Left forelimb (tissue), 1 donor: Measurements from ENCODE around the gene BDP1.
A peak's percentile ranks its signal among the peaks of the same experiment; 100 is the strongest.
"Not testable (repeated sequence)": the region's sequence is repeated elsewhere in the genome, so short reads cannot be mapped to it uniquely, and the experiment has no call there.

Experiments
- DNase-seq: peaks from one replicate; pipeline ENCODE4 v3.0.0-alpha.2; 2018; ENCODE audit warnings: low spot score

The BDP1 gene

DNA sequence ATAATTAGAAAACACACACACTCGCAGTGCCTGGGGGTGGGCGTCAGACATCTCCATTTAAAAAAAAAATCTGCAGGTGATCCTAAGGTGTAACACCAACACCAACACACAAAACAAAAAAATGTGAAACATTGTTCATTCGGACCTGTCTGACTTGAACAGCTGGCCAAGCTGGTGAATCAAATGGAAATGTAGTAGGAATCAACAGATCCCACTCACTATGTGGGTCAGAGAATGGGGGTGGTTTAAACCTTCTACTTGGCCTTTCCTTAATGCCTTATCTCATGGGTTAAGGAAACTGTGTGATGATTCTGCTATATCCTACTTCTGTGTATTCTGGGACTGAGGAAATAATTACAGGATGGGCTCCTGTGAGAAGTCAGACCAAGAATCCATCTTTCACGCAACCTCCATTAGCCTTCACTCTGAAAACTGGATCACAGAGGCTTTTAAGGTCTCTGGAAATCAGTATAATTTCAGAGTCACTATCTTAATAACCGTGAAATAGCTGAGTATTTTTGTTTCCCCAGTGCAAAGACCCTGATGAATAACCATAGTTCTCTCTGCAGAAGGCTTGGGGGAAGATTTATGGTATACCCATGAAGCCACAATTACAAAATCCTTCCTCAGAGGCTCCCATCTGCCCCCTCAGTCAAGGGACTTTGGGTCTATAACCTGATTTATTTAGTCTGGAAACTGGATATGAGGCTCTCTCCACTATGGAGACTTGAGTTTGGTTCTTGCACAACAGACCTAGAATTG, 114.5 kb downstream of the BDP1 start:
- no peak for DNase-seq

DNA sequence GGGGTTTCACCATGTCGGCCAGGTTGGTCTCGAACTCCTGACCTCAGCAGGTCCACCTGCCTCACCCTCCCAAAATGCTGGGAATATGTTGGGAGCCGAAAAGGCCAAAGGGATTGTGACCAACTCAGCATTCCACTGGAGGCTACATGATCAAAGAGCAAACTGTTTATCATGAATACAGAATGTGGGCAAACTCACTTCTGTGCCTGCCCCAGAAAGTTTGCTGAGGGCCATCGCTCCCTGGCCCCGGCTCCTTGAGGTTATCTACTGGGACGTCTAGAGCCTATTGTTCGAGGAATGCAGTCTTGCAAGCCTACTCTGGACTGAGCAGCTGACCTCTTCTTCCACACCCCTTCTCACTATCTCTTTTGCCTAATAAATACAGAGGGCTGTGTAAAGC, 116.4 kb downstream of the BDP1 start:
- not testable (repeated sequence) for DNase-seq

DNA sequence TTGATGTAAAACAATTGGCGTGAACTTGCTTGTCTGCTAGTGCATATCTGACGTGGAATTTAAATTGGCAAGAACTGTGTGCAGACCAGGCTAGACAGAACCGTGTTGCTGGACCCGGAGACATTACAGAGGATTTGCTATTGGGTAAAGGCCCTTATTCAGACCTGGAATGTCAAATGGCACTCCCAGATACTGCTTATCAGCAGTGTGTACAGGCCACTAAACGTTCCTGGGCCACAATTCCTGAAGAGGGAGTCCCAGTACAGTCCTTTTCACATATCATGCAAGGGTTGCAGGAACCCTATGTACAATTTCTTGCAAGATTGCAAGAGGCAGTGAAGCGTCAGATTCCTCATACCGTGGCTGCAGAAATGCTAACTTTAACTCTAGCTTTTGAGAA, 118.1 kb downstream of the BDP1 start:
- DNase-seq: no peak

DNA sequence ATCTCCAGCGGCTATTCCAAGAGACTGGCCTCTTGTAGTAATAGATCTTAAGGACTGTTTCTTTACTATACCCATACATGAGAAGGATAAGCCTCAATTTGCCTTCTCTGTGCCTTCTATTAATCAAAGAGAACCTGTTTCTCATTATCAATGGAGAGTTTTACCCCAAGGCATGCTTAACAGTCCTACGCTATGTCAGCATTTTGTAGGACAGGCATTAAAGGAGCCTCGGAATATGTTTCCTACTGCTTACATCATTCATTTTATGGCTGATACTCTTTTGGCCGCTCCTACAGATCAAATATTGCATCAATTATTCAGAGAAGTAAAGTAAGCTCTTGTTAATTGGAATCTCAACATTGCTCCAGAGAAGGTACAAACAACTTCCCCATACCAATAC, 120.1 kb downstream of the BDP1 start:
- DNase-seq: not testable (repeated sequence)

DNA sequence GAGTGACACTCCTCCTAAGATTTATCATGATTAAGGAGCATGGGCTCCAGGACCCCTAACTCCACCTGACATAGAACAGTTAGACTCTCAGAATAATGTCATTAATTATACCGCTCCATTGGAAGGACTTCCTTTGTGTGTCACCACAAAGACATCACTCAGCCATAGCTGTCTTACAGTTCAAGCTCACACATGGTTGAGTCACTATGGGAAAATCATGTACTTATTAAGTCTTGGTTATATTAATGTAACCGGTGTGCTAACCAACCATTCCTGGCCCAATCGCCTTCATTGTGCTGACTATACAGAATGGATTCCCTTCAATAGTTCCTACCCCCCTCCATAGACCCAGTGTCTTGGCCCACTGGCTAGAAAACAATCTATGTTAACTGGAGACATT, 120.8 kb downstream of the BDP1 start:
- no peak for DNase-seq

DNA sequence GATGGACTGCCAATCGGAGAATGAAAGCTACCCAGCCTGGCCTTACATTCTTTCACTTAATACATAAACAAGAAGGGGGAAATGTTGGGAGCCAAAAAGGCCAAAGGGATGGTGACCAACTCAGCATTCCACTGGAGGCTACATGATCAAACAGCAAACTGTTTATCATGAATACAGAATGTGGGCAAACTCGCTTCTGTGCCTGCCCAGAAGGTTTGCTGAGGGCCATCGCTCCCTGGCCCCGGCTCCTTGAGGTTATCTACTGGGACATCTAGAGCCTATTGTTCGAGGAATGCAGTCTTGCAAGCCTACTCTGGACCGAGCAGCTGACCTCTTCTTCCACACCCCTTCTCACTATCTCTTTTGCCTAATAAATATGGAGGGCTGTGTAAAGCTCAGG, 122.4 kb downstream of the BDP1 start:
- not testable (repeated sequence) for DNase-seq

DNA sequence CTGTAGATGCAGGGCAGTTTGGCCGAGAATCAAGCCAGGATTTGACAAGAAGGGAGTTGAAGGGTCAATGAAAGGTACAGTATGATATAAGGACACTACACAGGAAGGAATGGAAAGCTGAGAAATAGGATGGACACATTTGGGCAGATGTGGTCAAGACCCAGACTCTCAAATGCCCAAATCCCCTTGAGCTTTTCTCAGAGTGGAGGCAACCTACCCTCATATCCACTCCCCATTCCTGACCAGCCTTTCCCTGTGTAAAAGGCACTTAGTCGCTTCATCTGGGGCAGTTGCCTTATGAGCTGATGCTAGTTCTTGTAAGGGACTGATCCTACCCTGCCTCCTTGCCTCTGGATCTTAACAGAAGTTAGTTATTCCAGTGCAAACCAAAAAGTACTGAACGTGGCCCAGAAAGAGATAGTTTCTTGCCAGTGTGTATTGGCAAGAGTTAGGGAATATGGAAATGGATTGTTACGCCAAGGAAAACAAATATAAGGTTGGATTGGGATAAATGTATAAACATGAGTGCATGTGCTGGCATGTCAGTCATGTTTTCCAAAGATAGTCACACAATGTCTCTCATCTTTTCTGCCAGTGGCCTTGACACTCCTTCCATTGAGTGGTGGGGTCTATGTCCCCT, 127.6 kb downstream of the BDP1 start:
- no peak for DNase-seq

DNA sequence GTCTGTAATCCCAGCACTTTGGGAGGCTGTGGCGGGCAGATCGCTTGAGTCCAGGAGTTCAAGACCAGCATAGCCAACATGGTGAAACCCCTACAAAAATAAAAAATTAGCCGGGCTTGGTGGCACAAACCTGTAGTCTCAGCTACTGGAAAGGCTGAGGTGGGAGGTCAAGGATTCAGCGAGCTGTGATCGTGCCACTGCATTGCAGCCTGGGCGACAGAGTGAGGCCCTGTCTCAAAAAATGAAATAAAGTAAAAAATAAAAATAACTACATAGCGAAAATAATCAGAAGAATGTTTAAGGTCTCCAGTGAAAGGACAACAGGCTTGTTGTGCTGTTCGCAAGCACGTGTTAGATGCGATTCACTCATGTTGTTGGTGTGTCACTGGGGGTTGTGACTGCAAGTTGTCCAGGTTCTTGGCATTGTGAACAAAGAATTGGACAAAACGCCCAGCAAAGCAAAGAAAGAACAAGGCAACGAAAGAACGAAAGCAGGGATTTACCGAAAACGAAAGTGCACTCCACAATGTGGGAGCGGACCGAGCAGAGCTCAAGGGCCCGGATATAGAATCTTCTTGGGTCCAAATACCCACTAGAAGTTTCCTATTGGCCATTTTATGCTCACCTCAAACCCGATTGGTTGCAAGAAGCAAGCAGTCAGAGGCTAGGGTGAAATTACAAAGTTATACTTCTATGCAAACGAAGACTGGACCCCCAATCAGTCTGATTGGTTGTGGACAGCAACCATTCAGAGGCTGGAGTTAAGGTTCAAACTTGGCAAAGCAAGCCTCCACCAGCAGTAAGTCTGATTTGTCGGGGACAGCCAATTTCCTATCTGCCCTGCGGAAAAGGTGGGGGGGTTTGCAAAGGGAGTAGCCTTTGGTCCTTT, 130.8 kb downstream of the BDP1 start:
- DNase-seq: no peak

DNA sequence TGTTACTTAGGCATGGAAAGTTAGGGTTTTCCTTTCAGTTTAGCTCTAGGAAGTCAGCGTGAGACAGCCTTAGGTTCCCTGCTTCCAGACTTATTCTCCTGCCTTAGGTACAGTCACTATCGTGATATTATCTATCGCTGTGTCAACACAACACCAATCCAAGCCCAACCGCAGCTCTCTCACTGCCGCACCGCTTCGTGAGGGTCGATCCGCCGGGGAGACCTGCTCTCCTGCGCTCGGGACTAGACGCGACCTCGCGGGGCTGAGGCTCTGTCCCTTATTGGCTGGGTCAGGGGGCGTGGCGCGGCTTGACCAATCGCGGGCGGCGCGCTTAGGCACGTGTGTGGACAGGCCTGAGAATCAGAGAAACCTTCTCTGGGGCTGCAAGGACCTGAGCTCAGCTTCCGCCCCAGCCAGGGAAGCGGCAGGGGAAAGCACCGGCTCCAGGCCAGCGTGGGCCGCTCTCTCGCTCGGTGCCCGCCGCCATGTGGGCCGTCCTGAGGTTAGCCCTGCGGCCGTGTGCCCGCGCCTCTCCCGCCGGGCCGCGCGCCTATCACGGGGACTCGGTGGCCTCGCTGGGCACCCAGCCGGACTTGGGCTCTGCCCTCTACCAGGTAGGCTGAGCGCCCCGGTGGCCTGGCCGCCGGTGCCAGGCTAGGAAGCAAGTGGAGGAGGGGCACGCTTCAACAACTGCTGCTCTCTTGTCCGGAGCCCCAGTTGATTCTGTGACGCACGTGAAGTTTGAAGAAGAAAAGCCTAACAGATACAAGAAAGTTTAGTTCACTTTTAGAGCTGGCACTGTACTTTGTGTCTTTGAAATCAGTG, 131.7 kb downstream of the BDP1 start, which contains the start of gene MCCC2:
MCCC2 (plus strand) TSS at position 400 of the 825 bp plus-strand sequence; CDS start at position 486, 86 bp downstream.
- DNase-seq: peak; percentile 97

DNA sequence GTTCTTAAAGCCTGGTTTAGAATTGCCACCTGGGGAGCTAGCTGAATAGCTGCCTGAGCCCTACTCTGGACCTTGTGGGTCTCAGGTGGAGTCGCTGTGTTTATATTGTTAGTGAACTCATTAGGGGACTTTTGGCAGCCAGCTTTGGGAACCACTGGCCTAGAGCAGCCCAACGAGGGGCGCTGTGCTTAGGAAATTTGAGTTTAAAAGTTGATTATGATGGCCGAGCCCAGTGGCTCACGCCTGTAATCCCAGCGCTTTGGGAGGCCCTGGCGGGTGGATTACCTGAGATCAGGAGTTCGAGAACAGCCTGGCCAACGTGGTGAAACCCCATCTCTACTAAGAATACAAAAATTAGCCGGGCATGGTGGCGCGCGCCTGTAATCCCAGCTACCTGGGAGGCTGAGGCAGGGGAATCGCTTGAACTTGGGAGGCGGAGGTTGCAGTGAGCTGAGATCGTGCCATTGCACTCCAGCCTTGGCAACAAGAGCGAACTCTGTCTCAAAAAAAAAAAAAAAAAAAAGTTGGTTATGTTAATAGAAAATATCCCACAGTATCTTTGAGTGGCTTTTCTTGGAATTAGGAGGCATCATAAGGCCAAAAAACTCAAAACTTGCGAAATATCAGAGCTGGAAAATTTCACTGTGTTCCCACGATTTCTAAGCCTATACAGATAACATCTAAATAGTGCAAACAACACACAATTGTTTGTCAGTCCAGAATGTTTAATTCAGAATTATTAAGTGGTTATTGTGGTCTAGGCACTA, 132.5 kb downstream of the BDP1 start:
- DNase-seq: no peak

DNA sequence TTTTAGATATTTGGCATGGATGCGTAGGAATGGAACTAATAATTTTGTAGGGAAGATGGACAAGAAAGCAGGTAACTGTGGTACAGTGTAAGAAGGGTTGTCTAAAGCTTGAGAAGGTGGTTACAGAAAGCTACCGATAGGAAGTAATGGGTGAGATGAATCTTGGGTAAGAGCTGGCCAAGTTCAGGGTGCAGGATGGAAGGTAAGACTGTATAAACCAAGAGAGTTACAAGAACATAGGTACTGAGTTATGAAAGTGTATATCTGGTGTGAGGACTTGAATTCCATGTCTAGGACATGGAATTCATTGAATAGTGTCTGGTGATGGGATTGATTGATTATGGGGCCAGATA, 133.1 kb downstream of the BDP1 start:
- no peak for DNase-seq

DNA sequence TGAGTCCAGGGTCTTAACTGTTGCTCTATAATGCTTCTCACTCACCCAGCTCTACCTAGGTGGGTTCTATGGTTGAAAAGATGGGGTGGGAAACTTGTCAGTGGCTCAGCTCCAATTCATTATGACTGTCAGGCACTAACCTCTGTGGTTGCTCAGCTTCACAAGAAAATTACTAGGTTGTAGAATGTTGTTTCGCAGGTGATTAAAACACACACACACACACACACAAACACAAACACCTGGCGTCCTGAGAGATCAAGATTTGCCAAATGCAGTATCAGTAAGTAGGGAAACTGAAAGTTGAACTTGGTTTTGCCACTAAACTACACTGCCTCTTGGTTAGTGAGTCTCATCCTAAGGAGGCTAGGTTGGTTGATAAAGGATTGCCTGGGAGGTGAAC, 134.5 kb downstream of the BDP1 start:
- no peak for DNase-seq

DNA sequence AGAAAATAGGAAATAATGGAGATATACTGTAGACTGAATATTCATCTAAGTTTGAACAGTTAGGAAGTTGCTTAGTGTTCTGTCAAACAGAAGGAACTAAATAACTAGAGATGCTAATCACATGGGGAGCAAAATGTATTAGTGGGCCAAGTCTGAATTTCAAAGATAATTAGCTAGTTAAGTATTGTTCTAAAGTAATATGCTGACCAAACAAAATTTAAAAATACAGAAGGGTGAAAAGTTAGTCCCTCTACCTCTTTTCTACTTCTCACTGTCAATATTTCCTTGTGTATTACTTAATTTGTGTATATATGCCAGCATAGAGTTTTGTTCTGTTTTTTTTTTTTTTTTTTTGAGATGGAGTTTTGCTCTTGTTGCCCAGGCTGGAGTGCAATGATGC, 135.6 kb downstream of the BDP1 start:
- no peak for DNase-seq

DNA sequence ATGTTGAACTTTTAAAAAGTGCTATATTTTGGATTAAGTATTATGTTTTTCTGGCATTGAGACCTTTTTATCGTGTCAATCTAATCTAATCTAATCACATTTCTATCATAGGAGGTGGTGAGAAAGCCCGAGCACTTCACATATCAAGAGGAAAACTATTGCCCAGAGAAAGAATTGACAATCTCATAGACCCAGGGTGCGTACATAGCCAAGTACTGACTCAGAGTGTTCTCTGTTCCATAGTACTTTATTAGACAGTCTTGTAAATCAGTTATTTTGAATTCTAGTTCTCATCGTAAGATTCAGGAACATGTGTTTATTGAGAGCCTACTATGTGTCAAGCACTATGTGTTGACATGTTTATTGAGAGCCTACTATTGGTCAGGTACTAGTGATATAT, 140.7 kb downstream of the BDP1 start:
- DNase-seq: no peak

DNA sequence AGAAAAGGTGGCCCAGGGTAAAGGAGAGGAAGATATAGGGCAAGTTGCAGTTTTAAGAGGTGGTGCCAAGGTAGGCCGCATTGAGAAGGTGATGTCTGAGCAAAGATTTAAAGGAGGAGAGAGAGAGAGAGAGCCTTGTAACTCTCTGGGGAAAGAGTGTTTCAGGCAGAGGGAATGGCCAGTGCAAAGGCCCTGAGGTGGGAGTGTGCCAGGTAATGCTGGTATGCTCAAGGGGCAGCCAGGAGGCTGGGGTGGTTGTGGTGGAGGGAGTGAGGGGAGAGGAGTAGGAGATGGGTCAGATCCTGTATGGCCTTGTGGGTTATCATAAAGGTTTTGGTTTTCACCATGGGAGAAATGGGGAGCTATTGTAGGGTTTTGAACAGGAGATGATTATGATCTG, 141.6 kb downstream of the BDP1 start:
- no peak for DNase-seq

DNA sequence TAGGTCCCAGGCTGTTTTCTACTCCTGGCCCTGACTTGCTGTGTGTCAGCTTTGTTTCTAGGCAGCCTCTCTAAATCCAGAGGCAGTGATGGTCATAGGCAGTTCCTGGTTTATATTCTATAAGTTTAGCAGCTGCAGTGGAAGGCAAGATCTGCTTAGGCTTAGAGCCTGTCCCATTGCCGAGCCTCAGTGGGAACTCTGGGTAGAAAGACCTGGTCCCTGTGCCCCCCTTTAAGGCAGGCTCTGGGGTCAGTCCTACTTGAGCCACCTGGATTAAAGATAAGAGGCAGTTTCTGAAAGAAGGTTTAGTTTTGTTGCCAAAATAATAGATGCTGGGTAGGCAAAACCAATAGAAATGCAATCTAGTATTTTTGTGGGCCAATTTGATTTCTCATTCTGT, 145.3 kb downstream of the BDP1 start:
- DNase-seq: no peak

DNA sequence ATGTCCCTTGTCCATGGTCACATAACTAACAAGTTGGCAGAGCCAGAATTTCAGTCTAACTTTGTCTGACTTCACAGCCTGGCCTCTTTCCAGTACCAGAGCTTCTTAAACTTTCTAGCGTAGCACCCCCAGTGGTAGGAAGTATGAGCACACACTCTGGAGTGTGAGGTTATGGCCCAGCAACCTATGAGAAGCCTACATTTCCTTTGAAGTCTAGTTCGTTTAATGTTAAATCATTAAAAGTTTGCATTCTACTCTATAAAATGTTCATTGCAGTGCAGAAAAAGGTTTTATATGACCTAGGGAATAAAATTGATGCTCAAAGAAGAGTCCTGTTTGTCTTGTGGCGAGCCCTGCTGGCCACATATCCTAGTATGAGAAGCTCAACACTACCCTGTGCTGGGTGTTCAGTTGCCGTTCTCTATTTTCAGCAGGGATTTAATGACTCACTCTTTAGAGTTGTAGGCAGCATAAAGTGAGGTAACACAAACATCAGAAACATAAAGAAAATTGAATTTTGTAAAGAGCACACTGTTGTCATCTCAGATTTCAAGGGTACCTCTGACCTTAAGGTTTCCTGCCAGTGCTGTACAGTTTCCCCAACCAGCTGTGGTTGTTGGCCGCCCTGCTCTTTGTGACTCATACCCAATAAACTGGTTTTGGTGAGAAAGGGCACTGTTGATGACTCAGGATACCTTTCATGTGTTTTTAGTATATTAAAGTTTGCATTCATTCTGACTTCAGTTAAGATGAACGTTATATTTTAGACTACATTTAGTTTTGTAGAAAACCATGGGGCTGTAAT, 146.0 kb downstream of the BDP1 start:
- no peak for DNase-seq

DNA sequence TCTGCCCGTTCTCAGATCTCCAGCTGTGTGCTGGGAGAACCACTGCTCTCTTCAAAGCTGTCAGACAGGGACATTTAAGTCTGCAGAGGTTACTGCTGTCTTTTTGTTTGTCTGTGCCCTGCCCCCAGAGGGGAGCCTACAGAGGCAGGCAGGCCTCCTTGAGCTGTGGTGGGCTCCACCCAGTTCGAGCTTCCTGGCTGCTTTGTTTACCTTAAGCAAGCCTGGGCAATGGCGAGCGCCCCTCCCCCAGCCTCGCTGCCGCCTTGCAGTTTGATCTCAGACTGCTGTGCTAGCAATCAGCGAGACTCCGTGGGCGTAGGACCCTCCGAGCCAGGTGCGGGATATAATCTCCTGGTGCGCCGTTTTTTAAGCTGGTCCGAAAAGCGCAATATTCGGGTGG, 154.5 kb downstream of the BDP1 start:
- not testable (repeated sequence) for DNase-seq

DNA sequence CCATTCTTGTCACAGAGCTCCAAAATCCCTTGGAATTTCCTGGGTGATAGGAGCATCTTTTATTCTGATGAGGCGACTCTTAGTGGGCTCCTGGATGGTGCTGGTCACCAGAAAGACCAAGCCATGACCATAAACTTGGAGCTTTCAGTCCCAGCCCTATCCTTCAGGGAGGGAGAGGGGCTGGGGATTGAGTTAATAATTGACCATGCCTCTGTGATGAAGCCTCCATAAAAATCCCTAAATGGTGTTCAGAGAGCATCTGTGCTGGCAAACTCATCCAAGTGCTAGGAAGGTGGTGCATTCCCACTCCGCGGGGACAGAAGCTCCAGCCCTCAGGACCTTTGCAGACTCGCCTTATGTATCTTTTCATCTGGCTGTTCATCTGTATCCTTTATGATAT, 160.4 kb downstream of the BDP1 start:
- no peak for DNase-seq
